PC-3 (cell line): Measurements from ENCODE around the gene ATP5F1B.
"Not testable (repeated sequence)": the region's sequence is repeated elsewhere in the genome, so short reads cannot be mapped to it uniquely, and the experiment has no call there.

ENCODE experiments used
- EZH2phosphoT487 ChIP-seq: fragments of 300-600 bp; sonication (generic); IDR thresholded peaks from 2 replicates; pipeline ENCODE4 v1.6.1; 2018; ENCODE audit warnings: mild to moderate bottlenecking, antibody characterized with exemption, low read length, borderline replicate concordance
- TF ChIP-seq, protein P1 (sequence below): fragments of 300-600 bp; sonication (generic); conservative IDR thresholded peaks from 2 replicates; pipeline ENCODE4 v1.5.1; 2017; ENCODE audit warnings: antibody characterized with exemption, low read depth, mild to moderate bottlenecking, low read length

DNA sequence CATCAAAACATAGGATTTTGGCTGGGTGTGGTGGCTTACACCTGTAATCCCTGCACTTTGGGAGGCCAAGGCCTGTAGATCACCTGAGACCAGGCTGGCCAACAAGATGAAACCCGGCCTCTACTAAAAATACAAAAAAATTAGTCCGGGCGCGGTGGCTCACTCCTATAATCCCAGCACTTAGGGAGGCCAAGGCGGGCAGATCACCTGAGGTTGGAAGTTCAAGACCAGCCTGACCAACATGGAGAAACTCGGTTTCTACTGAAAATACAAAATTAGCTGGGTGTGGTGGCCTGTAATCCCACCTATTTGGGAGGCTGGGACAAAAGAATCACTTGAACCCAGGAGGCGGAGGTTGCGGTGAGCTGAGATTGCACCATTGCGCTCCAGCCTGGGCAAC, 2.2 kb upstream of the ATP5F1B start:
- TF ChIP-seq, protein P1, sequence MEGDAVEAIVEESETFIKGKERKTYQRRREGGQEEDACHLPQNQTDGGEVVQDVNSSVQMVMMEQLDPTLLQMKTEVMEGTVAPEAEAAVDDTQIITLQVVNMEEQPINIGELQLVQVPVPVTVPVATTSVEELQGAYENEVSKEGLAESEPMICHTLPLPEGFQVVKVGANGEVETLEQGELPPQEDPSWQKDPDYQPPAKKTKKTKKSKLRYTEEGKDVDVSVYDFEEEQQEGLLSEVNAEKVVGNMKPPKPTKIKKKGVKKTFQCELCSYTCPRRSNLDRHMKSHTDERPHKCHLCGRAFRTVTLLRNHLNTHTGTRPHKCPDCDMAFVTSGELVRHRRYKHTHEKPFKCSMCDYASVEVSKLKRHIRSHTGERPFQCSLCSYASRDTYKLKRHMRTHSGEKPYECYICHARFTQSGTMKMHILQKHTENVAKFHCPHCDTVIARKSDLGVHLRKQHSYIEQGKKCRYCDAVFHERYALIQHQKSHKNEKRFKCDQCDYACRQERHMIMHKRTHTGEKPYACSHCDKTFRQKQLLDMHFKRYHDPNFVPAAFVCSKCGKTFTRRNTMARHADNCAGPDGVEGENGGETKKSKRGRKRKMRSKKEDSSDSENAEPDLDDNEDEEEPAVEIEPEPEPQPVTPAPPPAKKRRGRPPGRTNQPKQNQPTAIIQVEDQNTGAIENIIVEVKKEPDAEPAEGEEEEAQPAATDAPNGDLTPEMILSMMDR: not testable (repeated sequence)
- not testable (repeated sequence) for TF ChIP-seq EZH2phosphoT487
